Keratinocyte (primary cell): Measurements from ENCODE around the gene TAF1C.
"Not testable (repeated sequence)": the region's sequence is repeated elsewhere in the genome, so short reads cannot be mapped to it uniquely, and the experiment has no call there.

Experiments used
- CTCF ChIP-seq, 3 experiments: IDR thresholded peaks in 1 of 3; conservative IDR thresholded peaks in 1 of 3; optimal IDR thresholded peaks in 1 of 3; 2 replicates in 2 of 3; 3 replicates in 1 of 3; pipeline versions ENCODE3 to v1.5.1; 2011; ENCODE audit warnings: low read length in 3 of 3, mild to moderate bottlenecking in 3 of 3, moderate library complexity in 2 of 3, control low read depth in 1 of 3, inconsistent platforms in 1 of 3; ENCODE audit not compliant: insufficient read depth in 2 of 3; ENCODE audit errors: extremely low read depth in 1 of 3
- EZH2 ChIP-seq: IDR thresholded peaks from one replicate; pipeline ENCODE4 v1.6.1; 2012; ENCODE audit warnings: inconsistent platforms, mild to moderate bottlenecking, low read length, moderate library complexity

- not testable (repeated sequence) for TF ChIP-seq CTCF (optimal IDR thresholded peaks at IDR 0.05 in 1 of 3, IDR thresholded peaks at IDR 0.05 in 1 of 3, conservative IDR thresholded peaks at IDR 0.05 in 1 of 3; ENCODE audit: extremely low read depth in 1 of 3, insufficient read depth in 2 of 3, low read length in 3 of 3); EZH2
These were observed 17.7 kb upstream of the TAF1C start for GRCh38 chr16:84204551-84204950.
